Hepatocyte (in vitro differentiated cells): Measurements from ENCODE around the gene LPP. TPM values are rescaled to one million over a fixed set of nuclear protein-coding genes. Genes with fewer than 3 reads are reported as not detected.

Experiments used
- DNase-seq: peaks from one replicate; pipeline ENCODE4 v3.0.0-alpha.2; 2016; ENCODE audit warnings: low spot score
- H2AFZ ChIP-seq: fragments of 200-600 bp; sonication (generic); 2 replicates; pipeline ENCODE4 v1.6.0; 2016; ENCODE audit warnings: antibody characterized with exemption, mild to moderate bottlenecking
- H3K27ac ChIP-seq: fragments of 200-600 bp; sonication (generic); 2 replicates; pipeline ENCODE4 v1.5.1; 2016; ENCODE audit warnings: mild to moderate bottlenecking
- H3K27me3 ChIP-seq: fragments of 200-600 bp; sonication (generic); 2 replicates; pipeline ENCODE4 v1.6.1; 2016
- H3K36me3 ChIP-seq: fragments of 200-600 bp; sonication (generic); replicated peaks from 2 replicates; pipeline ENCODE4 v1.5.1; 2016; ENCODE audit warnings: low read depth; ENCODE audit not compliant: insufficient read depth
- H3K4me1 ChIP-seq: fragments of 200-600 bp; sonication (generic); 2 replicates; pipeline ENCODE4 v1.5.1; 2016; ENCODE audit warnings: mild to moderate bottlenecking, moderate library complexity; ENCODE audit not compliant: insufficient read depth
- H3K4me2 ChIP-seq: fragments of 200-600 bp; sonication (generic); 2 replicates; pipeline ENCODE4 v1.6.0; 2016
- H3K4me3 ChIP-seq: fragments of 200-600 bp; sonication (generic); 2 replicates; pipeline ENCODE4 v1.5.1; 2016; ENCODE audit warnings: mild to moderate bottlenecking
- H3K79me2 ChIP-seq: fragments of 200-600 bp; sonication (generic); 2 replicates; pipeline ENCODE4 v1.6.0; 2017; ENCODE audit warnings: mild to moderate bottlenecking
- H3K9me2 ChIP-seq: fragments of 200-600 bp; sonication (generic); replicated peaks from 2 replicates; pipeline ENCODE4 v1.6.0; 2017; ENCODE audit warnings: mild to moderate bottlenecking; ENCODE audit not compliant: insufficient read depth
- H3K9me3 ChIP-seq: fragments of 200-600 bp; sonication (generic); 2 replicates; pipeline ENCODE4 v1.5.1; 2016; ENCODE audit warnings: low read depth, mild to moderate bottlenecking
- H4K20me1 ChIP-seq: fragments of 200-600 bp; sonication (generic); 2 replicates; pipeline ENCODE4 v1.6.0; 2016; ENCODE audit warnings: mild to moderate bottlenecking; ENCODE audit not compliant: insufficient read depth, poor library complexity, severe bottlenecking
- EZH2 ChIP-seq: fragments of 200-600 bp; sonication (generic); IDR thresholded peaks from 2 replicates; pipeline ENCODE4 v1.6.1; 2016; ENCODE audit warnings: antibody characterized with exemption, mild to moderate bottlenecking, borderline replicate concordance
- EZH2phosphoT487 ChIP-seq: fragments of 200-600 bp; sonication (generic); IDR thresholded peaks from one replicate; pipeline ENCODE4 v1.6.1; 2018; ENCODE audit warnings: antibody characterized with exemption, mild to moderate bottlenecking, low read depth, moderate library complexity; ENCODE audit not compliant: unreplicated experiment, severe bottlenecking
- WGBS: methylation state at CpG from one replicate; pipeline ENCODE4 v1.1.6; 2016; ENCODE audit warnings: low lambda C conversion rate; ENCODE audit errors: missing lambda C conversion rate; 5-methylcytosine and 5-hydroxymethylcytosine counted together
- polyA plus RNA-seq: library from polyadenylated mRNA; unstranded; fragments of >200 nt; fragmentation: Nextera tagmentation; extraction: Ambion mirVana; gene quantifications from 2 replicates; pipeline ENCODE4 v1.2.1, GENCODE V29; 2016
- total RNA-seq: library from RNA; depleted of rRNA; stranded (reverse); fragments of >200 nt; gene quantifications from 2 replicates; pipeline ENCODE4 v1.2.3, GENCODE V29; 2014
- TF ChIP-seq, protein P1 (sequence below): fragments of 200-600 bp; sonication (generic); IDR thresholded peaks from 2 replicates; pipeline ENCODE4 v1.5.1; 2016; ENCODE audit warnings: antibody characterized with exemption, mild to moderate bottlenecking; ENCODE audit not compliant: poor library complexity

LPP gene
- total and polyA plus RNA-seq, 2 experiments from 2014 or later, result 53.2 to 73.8 TPM

DNA sequence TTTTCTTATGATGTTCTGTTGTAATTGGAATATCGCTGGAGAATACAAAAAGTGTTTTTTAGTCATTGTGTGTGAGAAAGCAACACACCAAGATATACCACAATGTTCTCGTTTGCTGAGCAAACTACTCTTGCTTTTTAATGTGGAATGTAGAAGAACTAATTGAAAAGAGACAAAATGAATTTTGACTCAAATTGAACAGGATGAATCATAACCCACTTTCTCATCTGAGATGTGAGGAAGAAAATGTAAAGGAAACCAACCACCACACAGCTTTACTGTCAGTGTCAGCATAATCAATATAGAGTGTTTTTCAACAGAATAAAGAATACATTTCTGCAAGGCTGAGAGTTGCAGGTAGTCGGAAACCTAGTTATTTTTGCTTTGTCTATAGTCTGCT is 569.0 kb downstream of the LPP start:
- no peak for TF ChIP-seq EZH2phosphoT487
- TF ChIP-seq, protein P1, sequence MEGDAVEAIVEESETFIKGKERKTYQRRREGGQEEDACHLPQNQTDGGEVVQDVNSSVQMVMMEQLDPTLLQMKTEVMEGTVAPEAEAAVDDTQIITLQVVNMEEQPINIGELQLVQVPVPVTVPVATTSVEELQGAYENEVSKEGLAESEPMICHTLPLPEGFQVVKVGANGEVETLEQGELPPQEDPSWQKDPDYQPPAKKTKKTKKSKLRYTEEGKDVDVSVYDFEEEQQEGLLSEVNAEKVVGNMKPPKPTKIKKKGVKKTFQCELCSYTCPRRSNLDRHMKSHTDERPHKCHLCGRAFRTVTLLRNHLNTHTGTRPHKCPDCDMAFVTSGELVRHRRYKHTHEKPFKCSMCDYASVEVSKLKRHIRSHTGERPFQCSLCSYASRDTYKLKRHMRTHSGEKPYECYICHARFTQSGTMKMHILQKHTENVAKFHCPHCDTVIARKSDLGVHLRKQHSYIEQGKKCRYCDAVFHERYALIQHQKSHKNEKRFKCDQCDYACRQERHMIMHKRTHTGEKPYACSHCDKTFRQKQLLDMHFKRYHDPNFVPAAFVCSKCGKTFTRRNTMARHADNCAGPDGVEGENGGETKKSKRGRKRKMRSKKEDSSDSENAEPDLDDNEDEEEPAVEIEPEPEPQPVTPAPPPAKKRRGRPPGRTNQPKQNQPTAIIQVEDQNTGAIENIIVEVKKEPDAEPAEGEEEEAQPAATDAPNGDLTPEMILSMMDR, result no peak
- TF ChIP-seq EZH2, result no peak
- Histone ChIP-seq H3K4me1 (no peaks in the 10 kb centered on the region), H2AFZ (no peak overlapping the region), H3K27ac (no peak overlapping the region), H3K79me2 (peaks cover 9% of the 10 kb centered on the region), H3K4me2 (no peak overlapping the region), H3K27me3 (no peaks in the 10 kb centered on the region), H3K9me2 (no peaks in the 10 kb centered on the region), H3K9me3 (no peaks in the 10 kb centered on the region), H3K36me3 (no peaks in the 10 kb centered on the region), H3K4me3 (no peak overlapping the region), H4K20me1 (no peaks in the 10 kb centered on the region)
- 79% methylated on average over 3 of the region's 3 CpGs for WGBS
- DNase-seq, result no peak

DNA sequence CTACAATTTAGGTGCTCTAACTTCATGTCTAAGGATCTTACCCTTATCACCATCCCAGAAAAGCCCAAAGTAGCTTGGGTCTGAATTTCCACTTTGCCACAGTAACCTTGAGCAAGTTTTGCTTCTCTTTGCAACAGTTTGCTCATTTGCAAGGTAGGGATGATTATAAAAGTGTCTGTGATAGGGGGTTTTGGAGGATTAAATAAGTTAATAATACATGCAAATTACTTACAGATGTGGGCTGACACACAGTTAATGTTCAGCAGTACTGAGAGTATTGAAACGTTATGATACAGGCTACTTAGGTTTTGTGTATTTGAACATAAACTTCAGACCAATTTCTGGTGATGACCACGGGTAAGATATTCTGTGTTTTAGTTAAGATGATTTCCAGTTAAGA is 573.1 kb downstream of the LPP start:
- Histone ChIP-seq H3K9me3 (no peaks in the 10 kb centered on the region), H3K36me3 (no peaks in the 10 kb centered on the region), H3K79me2 (peaks cover 7% of the 10 kb centered on the region), H3K4me1 (no peaks in the 10 kb centered on the region), H3K4me2 (no peak overlapping the region), H3K27ac (no peak overlapping the region), H3K4me3 (no peak overlapping the region), H3K9me2 (no peaks in the 10 kb centered on the region), H3K27me3 (no peaks in the 10 kb centered on the region), H4K20me1 (no peaks in the 10 kb centered on the region), H2AFZ (no peak overlapping the region)
- 87% methylated on average over 2 of the region's 2 CpGs for WGBS
- no peak for DNase-seq
- TF ChIP-seq EZH2phosphoT487, result no peak
- no peak for TF ChIP-seq EZH2
- TF ChIP-seq, protein P1, result no peak

DNA sequence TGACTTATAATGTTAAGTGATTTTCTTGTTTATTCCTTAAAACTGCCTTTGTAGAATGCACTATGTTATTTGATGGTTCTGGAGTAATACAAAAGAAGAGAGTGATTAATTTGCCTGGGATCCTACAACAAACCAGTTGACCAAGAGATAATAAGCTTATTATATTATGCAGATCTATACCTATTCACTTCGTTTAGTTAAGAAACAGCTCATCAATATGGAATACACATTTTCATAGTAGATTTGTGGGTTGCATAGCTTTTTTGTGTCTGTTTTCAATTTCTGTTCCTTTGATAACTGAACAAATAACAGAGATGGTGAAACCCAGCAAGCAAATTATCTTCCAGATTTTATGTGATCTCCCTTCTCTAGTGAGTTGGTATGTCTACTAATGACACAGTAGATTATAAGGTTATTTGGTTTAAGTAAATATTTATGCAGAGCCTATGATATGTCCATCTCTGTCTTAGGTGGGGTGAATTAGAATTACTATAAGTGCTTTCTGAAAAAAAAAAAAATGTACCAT is 574.5 kb downstream of the LPP start:
- Histone ChIP-seq H2AFZ (no peak overlapping the region), H3K9me3 (no peaks in the 10 kb centered on the region), H3K36me3 (no peaks in the 10 kb centered on the region), H3K9me2 (no peaks in the 10 kb centered on the region), H3K79me2 (peaks cover 2% of the 10 kb centered on the region), H3K4me3 (no peak overlapping the region), H3K4me2 (no peak overlapping the region), H3K4me1 (no peaks in the 10 kb centered on the region), H3K27ac (no peak overlapping the region), H3K27me3 (no peaks in the 10 kb centered on the region), H4K20me1 (no peaks in the 10 kb centered on the region)
- DNase-seq, result no peak
- WGBS, result 63% methylated on average over 1 of the region's 1 CpG
- TF ChIP-seq EZH2, result no peak
- TF ChIP-seq EZH2phosphoT487, result no peak
- TF ChIP-seq, protein P1, result no peak

DNA sequence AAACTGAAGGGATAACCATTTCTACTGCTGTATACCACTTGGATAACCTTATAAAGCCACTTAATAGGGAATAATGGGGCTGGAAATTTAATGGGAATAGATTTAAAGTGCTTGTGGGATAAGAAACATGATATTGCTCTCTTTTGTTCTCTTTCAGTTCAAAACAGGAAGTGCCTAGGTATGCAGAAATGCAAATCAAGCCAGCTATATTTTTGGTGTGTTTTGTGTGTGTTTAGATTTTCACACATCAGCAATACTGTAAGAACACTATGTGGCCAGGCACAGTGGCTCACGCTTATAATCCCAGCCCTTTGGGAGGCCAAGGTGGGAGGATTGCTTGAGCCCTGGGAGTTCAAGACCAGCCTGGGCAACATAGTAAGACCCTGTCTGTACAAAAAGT is 575.5 kb downstream of the LPP start:
- WGBS, result 92% methylated on average over 1 of the region's 1 CpG

More for the DNA sequence above, 575.5 kb downstream of the LPP start:
- TF ChIP-seq EZH2phosphoT487 (no peak), EZH2 (no peak)
- TF ChIP-seq, protein P1, result no peak
- H3K79me2 ChIP-seq, result peaks cover 2% of the 10 kb centered on the region
- no peaks in the 10 kb centered on the region for H4K20me1 ChIP-seq
- H3K27me3 ChIP-seq, result no peaks in the 10 kb centered on the region
- H3K4me2 ChIP-seq, result no peak overlapping the region
- H3K9me3 ChIP-seq, result no peaks in the 10 kb centered on the region
- no peak overlapping the region for H3K4me3 ChIP-seq
- no peaks in the 10 kb centered on the region for H3K9me2 ChIP-seq
- H3K36me3 ChIP-seq, result no peaks in the 10 kb centered on the region
- no peak overlapping the region for H3K27ac ChIP-seq
- DNase-seq, result no peak
- no peaks in the 10 kb centered on the region for H3K4me1 ChIP-seq
- no peak overlapping the region for H2AFZ ChIP-seq
